Activated CD8-positive, alpha-beta T cell treated with anti-CD3 and anti-CD28 coated beads for 36 hours (primary cell): Measurements from ENCODE around the gene TCP11L2. TPM values are rescaled to one million over a fixed set of nuclear protein-coding genes. Genes with fewer than 3 reads are reported as not detected.
A peak's percentile ranks its signal among the peaks of the same experiment; 100 is the strongest.

Experiments used
- ATAC-seq: fragments of 200-7000 bp; cut with Tn5 transposase; one replicate; pipeline ENCODE4 v1.10.0; 2021; ENCODE audit warnings: mild to moderate bottlenecking, moderate library complexity
- CTCF ChIA-PET: fragments of 350-600 bp; sonication (Branson Sonifier 250); formaldehyde crosslinking; loops from one replicate; lab custom pipeline; 2021; ENCODE audit warnings: antibody characterized with exemption; lab: Charles Lee
- POLR2A ChIA-PET: fragments of 350-600 bp; sonication (Branson Sonifier 250); formaldehyde crosslinking; loops from one replicate; lab custom pipeline; 2021; ENCODE audit warnings: antibody characterized with exemption; lab: Charles Lee
- DNase-seq: peaks from one replicate; pipeline ENCODE4 v3.0.0-alpha.2; 2020
- H3K27ac Mint-ChIP-seq: one replicate; pipeline ENCODE4 v1.8.0; 2021; ENCODE audit warnings: mild to moderate bottlenecking, mixed read lengths
- H3K27me3 Mint-ChIP-seq: one replicate; pipeline ENCODE4 v1.8.0; 2021; ENCODE audit warnings: mixed read lengths
- H3K36me3 Mint-ChIP-seq: one replicate; pipeline ENCODE4 v1.8.0; 2021; ENCODE audit warnings: low read depth, mixed read lengths
- H3K4me1 Mint-ChIP-seq: one replicate; pipeline ENCODE4 v1.8.0; 2021; ENCODE audit warnings: low read depth, mixed read lengths
- H3K4me3 Mint-ChIP-seq: one replicate; pipeline ENCODE4 v1.8.0; 2021; ENCODE audit warnings: mild to moderate bottlenecking, moderate library complexity, mixed read lengths
- H3K9me3 Mint-ChIP-seq: one replicate; pipeline ENCODE4 v1.8.0; 2021; ENCODE audit warnings: mixed read lengths
- intact Hi-C: fragments of 100-400 bp; cut with micrococcal nuclease; formaldehyde crosslinking; loops from one replicate; pipeline ENCODE4 v1.10.0; 2022
- total RNA-seq, 2 experiments: library from RNA; stranded (reverse); gene quantifications; one replicate each; pipeline ENCODE4 v1.2.3, GENCODE V29; 2021
- TF ChIP-seq, protein P1 (sequence below): fragments of 200-600 bp; IDR thresholded peaks from one replicate; pipeline ENCODE4 v1.8.0; 2022; ENCODE audit warnings: antibody characterized with exemption, mild to moderate bottlenecking

Gene TCP11L2
- total RNA-seq, 2 experiments from 2014 or later: 11.9 to 13.2 TPM

- Mint-ChIP-seq H3K4me1 (peaks cover 16% of the 10 kb centered on the region), H3K9me3 (no peaks in the 10 kb centered on the region), H3K36me3 (no peaks in the 10 kb centered on the region), H3K27ac (no peak overlapping the region), H3K27me3 (no peaks in the 10 kb centered on the region), H3K4me3 (no peak overlapping the region)
- TF ChIP-seq, protein P1, sequence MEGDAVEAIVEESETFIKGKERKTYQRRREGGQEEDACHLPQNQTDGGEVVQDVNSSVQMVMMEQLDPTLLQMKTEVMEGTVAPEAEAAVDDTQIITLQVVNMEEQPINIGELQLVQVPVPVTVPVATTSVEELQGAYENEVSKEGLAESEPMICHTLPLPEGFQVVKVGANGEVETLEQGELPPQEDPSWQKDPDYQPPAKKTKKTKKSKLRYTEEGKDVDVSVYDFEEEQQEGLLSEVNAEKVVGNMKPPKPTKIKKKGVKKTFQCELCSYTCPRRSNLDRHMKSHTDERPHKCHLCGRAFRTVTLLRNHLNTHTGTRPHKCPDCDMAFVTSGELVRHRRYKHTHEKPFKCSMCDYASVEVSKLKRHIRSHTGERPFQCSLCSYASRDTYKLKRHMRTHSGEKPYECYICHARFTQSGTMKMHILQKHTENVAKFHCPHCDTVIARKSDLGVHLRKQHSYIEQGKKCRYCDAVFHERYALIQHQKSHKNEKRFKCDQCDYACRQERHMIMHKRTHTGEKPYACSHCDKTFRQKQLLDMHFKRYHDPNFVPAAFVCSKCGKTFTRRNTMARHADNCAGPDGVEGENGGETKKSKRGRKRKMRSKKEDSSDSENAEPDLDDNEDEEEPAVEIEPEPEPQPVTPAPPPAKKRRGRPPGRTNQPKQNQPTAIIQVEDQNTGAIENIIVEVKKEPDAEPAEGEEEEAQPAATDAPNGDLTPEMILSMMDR: no peak
- ChIA-PET POLR2A (no interaction called here), CTCF (interaction anchor here (0.6 to 2.3 kb wide), 3 partner anchors 9 to 61 kb away, joined by 3 to 6 read pairs (median 4); no protein-coding TSS in a partner anchor)
- intact Hi-C loops: no loop called here
- no peak for ATAC-seq
- DNase-seq: no peak
These were observed 11.2 kb upstream of the TCP11L2 start for GRCh38 chr12:106291342-106291741.

DNA sequence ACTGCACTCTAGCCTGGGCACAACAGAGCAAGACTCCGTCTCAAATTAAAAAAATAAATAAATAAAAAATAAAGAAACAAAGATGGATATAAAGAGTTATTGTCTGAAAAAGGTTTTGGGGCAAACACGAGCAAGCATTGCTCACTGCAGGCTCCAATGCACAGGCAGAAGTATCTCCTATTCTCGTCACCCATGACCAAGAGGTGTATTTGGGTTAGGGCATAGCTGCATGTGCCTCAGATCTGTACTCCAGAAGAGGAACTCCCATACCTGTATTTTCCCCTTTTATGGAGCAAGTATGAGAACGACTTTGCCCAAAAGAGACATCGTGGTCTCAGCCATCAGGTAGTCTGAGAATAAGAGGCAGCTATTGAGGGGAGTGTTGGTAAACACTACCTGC is 10.2 kb upstream of the TCP11L2 start:
- POLR2A ChIA-PET: interaction anchor here (1.0 to 1.4 kb wide), 2 partner anchors 9 kb away, joined by 3 read pairs; no protein-coding TSS in a partner anchor

DNA sequence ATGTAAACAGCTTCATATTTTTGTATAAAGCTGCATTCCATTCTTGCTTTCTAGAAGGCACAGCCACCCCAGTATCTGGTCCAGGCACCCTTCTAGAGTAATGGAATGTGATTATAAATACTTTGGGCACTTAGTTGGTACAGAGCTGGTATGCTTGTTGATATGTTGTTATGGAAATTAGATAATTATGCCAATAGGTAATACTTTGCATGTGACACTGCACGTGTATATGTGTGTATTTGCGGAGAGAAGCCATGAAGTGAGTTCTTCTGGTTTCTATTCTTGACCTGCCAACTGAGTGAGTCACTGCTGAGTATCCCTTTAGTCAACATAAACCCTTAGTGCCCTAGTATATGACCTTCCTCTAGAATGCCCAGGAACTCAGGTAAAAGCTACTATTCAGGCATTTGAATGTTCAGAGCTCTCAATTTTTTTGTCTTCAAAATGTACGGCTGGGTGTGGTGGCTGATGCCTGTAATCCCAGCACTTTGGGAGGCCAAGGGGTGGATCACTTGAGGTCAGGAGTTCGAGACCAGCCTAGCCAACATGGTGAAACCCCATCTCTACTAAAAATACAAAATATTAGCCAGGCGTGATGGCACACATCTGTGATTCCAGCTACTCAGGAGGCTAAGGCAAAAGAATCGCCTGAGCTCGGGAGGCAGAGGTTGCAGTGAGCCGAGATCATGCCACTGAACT is 6.2 kb upstream of the TCP11L2 start:
- H3K4me3 Mint-ChIP-seq: no peak overlapping the region
- TF ChIP-seq, protein P1: no peak
- no peak overlapping the region for H3K27ac Mint-ChIP-seq
- intact Hi-C loops: no loop called here
- H3K4me1 Mint-ChIP-seq: peaks cover 18% of the 10 kb centered on the region
- ChIA-PET POLR2A (interaction anchor here (1.5 kb wide), 1 partner anchor 62 kb away, joined by 3 read pairs; no protein-coding TSS in a partner anchor), CTCF (interaction anchor here (0.9 to 3.2 kb wide), 6 partner anchors 14 to 69 kb away, joined by 3 to 23 read pairs (median 4); partner anchors contain the start of gene POLR3B)
- ATAC-seq (no peak), DNase-seq (no peak)
- no peaks in the 10 kb centered on the region for H3K36me3 Mint-ChIP-seq
- no peaks in the 10 kb centered on the region for H3K27me3 Mint-ChIP-seq
- no peaks in the 10 kb centered on the region for H3K9me3 Mint-ChIP-seq

More for the DNA sequence above, 10.2 kb upstream of the TCP11L2 start:
- peaks cover 16% of the 10 kb centered on the region for H3K4me1 Mint-ChIP-seq
- ATAC-seq: no peak
- H3K9me3 Mint-ChIP-seq: no peaks in the 10 kb centered on the region
- H3K27ac Mint-ChIP-seq: no peak overlapping the region
- no peak for DNase-seq
- H3K36me3 Mint-ChIP-seq: no peaks in the 10 kb centered on the region
- intact Hi-C loops: no loop called here
- no peak overlapping the region for H3K4me3 Mint-ChIP-seq
- H3K27me3 Mint-ChIP-seq: no peaks in the 10 kb centered on the region
- TF ChIP-seq, protein P1: no peak
- CTCF ChIA-PET: interaction anchor here (1.2 kb wide), 1 partner anchor 8 kb away, joined by 6 read pairs; no protein-coding TSS in a partner anchor

- Mint-ChIP-seq H3K27ac (no peak overlapping the region), H3K27me3 (no peaks in the 10 kb centered on the region), H3K36me3 (no peaks in the 10 kb centered on the region), H3K4me3 (no peak overlapping the region), H3K9me3 (no peaks in the 10 kb centered on the region), H3K4me1 (peaks cover 24% of the 10 kb centered on the region)
- ChIA-PET POLR2A (no interaction called here), CTCF (interaction anchor here (0.9 to 3.2 kb wide), 7 partner anchors 8 to 73 kb away, joined by 3 to 23 read pairs (median 5); partner anchors contain the start of gene POLR3B)
- ATAC-seq (no peak), DNase-seq (no peak)
- TF ChIP-seq, protein P1: no peak
- intact Hi-C loops: no loop called here
These were observed 5.5 kb upstream of the TCP11L2 start for GRCh38 chr12:106297075-106297474.

DNA sequence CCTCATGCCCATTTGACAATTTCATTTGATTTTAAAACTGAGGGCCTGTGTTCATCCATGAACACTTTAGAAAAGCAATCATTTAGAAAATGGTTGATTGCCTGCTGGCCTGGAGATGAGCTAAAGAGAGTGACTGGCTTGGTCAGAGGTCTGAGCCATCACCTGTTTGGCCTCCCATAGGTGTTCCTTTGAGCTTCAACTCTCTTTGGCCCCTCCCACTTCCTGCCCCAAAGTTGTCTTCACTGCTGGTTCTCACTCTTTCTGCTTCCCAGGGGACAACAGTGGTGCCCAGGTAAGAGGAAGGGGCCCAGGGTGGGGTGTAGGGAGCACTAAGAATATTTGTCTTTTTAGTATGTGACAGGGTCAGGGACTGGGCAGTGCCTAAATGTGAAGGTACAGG is 4.9 kb upstream of the TCP11L2 start:
- TF ChIP-seq, protein P1: no peak
- Mint-ChIP-seq H3K9me3 (no peaks in the 10 kb centered on the region), H3K27me3 (no peaks in the 10 kb centered on the region), H3K4me1 (peaks cover 24% of the 10 kb centered on the region), H3K4me3 (no peak overlapping the region), H3K27ac (no peak overlapping the region), H3K36me3 (no peaks in the 10 kb centered on the region)
- POLR2A ChIA-PET: interaction anchor here (0.5 kb wide), 1 partner anchor 9 kb away, joined by 4 read pairs; no protein-coding TSS in a partner anchor
- intact Hi-C loops: no loop called here
- CTCF ChIA-PET: interaction anchor here (0.6 to 3.2 kb wide), 6 partner anchors 8 to 656 kb away, joined by 3 to 23 read pairs (median 6); partner anchors contain the start of gene POLR3B
- no peak for ATAC-seq
- DNase-seq: peak; percentile 28
